ENCODE data around the gene STPG4.
"Not testable (repeated sequence)": the region's sequence is repeated elsewhere in the genome, so short reads cannot be mapped to it uniquely, and the experiment has no call there.

The STPG4 gene

DNA sequence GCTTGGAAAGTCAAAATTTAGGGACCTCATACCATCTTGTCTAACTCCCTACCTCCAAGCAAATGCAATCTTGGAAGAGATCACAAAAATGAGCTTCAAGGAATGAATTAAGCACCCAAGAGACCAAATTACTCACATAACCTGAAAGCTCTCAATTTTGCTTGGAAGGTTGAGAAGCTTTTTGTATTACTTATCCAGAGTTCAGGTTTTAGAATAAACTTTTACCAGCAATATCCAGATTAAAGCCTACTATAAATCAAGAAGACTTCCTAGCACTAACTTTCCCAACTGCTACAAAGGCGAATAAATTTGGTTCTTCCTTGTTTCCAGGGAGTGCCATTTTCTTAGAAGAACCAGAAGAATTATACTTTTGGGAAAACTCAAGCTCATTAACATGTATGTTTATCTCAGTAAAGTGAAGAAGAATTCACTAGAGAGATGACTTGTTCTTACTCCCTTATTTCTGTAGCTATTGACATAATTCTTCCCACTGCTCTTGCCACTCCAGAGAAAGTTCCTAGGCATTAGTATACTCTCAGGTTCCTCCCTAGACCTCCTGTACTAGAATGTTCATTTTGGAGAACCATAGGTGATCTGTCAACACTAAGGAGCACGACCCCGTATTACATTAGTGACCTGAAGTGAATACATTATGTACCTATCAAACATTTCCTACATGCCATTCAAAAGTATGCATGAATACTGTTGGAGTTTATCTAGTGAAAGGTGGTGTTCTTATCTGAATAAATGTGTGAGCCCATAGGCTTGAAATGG lies 18.0 kb upstream of the STPG4 start:
- DNase-seq: no peak

DNA sequence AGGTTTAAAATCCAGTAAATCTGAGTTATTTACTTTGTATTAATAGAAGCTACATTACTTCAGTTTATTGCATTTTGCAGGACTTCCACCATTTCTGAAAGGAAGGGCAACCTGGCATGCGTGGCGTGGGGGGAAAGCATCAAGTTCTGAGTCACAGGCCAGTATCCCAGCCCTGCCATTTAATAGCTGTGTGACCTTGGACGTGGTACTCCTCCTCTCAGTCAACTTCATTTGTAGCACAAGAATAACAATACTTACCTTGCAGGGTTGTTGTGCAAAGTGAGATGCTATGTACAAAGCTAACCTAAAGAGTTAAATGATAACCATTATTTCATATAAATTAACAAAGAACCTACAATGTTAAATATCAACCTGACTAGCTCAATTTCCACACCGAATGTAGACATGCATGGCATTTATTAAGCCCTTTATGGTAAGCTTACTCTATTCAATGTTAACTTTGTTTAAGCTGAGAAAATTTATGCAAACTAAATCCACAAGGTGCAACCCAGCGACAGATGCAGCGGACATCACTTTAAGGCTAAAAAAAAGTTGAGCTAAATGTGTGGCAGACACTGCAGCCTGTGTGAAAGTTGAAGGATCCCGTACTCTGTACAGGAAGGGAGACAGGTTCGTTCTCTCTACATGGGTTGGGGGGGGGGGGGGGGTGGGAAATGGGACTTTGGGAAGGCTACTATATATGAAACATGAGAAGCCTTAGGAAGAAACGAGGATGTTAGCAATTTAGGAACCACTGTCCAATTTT lies 17.2 kb upstream of the STPG4 start:
- no peak for DNase-seq

DNA sequence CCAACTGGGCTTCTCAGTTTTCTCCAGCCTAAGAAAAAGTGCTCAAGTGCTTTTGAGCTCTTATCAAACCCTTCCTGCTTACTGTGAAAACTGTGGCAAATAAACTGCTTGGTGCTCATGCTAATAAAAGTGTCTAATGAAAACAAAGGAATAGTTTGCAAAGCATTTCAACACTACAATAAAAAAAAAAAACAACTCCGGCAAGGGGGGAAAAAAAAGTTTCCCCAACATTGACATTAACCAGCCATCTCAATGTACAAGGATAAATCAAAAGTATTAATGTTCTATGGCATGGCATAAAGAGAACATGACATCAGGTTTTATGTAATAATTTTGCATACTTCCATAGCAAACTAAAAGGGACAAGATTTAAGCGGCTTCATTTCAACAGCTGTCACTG lies 14.7 kb upstream of the STPG4 start:
- no peak for DNase-seq

DNA sequence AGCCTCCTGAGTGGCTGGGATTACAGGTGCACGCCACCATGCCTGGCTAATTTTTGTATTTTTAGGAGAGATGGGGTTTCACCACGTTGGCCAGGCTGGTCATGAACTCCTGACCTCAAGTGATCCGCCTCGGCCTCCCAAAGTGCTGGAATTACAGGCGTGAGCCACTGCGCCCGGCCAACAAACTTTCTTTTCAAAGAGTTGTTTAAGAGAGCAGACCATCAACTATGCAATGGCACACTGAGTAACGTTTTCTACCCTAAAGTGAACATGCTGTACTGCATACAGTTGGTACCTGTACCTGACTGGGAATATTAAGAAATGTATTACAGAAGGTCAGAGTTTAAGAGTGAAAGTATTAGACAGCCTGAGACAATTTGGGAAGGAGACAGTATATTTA lies 13.8 kb upstream of the STPG4 start:
- not testable (repeated sequence) for DNase-seq

DNA sequence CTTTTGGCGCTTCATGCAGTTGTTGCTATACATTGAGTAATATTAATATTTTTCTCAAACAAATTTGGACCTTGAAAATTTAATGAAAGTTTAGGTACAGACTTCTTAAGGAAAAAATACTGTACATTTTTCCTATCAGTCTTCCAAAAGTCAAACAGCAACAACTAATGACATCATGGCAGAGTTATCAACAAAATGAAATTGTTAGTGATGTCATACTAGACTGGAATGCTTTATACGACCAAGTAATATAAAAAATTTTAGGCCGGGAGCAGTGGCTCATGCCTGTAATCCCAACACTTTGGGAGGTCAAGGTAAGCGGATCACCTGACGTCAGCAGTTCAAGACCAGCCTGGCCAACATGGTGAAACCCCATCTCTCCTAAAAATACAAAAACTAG lies 12.0 kb upstream of the STPG4 start:
- DNase-seq: no peak

DNA sequence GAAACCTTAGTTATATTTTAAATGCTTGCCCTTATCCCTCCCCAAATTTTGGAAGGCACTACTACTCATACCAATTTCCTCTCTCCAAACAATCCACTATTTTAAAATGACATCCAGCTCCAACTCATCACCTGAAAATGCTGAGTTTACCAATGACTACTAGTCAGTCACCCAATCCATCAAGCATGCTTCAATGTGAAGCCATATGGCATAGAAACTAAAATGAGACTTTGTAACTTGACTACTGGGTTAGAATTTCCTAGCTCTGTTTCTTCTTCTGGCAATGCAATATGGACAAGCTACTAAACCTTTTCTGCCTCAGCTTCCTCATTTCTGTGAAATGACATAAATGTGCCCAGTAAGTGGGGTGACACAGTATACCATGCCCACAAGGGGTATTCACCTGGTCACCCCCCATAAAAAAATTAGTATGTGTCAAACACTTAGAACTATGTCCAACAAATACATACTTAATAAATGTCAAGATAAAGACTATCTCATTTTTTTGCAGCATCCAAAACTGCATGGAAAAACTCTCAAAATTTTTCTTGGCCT lies 10.0 kb upstream of the STPG4 start:
- DNase-seq: no peak

DNA sequence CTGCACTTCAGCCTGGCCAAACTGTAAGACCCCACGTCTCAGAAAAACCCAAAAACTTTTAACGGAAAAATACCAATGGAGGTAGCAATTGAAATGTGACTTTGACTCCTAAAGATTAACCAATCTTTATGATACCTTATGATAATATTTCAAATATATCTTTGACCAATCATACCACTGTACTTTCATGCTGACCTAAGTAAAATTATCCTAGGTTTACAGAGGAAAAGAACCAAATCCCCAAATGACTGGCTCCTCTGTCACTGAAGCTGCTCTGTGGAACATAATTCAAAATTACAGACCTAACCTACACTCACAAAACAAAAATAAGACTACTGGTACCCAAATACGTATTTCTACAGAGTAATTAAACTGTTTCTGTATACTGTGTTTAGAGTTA lies 7.7 kb upstream of the STPG4 start:
- DNase-seq: no peak

DNA sequence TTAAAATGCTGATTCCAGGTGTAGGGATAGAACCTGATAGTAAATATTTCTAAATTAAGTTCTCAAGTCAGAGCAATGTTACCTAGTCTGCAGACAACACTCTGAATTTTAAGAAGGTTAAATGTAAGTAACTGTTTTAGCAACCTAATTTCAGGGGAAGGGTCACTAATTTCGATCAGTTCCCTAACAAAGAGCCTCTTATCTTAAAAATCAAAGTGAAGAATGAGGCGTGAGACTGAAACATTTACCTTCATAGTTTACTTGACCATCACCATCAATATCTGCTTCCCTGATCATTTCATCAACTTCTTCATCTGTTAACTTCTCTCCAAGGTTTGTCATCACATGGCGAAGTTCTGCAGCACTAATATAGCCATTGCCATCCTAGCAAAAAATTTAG lies 6.4 kb upstream of the STPG4 start:
- DNase-seq: no peak

DNA sequence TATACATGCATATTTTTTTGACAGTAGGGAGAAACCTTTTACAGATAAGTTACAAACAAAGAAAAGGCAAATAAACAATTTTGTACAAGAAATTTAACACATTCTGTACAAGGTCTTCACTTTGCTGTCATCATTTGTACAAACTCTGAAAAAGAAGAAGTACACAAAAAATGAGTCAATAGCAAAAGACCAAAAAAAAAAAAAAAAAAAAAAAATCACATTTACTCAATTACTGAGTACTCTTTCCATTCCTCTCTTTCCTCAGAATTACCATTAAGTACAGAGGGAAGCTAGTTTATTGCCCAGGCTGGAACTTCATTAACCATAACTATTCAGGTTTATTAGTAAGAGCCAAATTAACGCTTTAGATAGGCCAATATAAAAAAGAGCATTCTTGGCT lies 5.6 kb upstream of the STPG4 start:
- DNase-seq: no peak

DNA sequence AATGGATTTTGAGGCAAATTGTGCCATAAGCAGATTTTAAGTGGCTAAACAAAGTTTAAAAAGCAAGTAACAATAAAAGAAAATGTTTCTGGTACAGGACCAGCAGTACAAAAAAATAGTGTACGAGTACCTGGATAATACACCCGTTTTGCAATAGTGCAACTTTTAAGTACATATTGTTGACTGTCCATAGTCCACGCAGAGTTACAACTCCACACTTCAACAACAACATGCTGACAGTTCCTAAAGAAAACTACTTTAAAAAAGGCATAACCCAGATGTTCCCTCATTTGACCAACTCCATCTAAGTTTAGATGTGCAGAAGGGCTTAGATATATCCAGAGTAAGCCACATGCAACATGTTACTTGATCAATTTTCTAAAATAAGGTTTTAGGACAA lies 5.1 kb upstream of the STPG4 start:
- no peak for DNase-seq

DNA sequence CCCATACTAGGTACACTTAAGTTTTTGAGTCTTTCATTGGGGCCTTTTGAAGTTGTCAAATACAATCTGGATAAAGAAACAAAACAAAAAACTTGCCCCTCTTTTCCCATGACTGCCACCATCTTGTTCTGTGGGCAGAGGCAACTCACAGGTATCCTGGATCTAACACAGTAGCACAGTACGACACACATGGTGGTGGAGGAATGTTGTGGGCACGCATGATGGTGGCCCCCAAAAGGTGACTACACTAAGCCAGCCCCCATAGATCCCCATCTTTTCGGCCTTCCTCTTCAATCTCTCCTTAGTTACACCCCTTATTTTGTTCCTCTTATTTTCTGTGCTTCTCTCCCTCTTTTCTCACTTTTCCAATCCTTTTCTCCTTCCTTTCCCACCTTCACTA lies 4.5 kb upstream of the STPG4 start:
- no peak for DNase-seq

DNA sequence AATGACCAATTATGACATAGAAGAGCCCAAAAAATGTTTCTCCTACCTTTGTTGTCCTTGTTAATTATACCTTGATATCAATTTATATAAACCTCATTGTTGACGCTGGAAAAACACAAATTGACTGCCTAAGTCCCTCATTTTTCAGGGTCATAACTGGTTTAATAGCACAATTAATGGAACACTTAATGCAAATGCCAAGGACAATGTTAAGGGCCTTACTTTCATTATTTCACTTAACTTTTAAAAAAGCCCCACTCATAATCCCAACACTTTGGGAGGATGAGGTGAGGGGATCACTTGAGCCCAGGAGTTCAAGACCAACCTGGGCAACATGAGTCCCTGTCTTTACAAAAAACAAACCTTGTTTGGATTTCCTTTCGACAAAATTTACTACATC lies 3.5 kb upstream of the STPG4 start:
- no peak for DNase-seq

DNA sequence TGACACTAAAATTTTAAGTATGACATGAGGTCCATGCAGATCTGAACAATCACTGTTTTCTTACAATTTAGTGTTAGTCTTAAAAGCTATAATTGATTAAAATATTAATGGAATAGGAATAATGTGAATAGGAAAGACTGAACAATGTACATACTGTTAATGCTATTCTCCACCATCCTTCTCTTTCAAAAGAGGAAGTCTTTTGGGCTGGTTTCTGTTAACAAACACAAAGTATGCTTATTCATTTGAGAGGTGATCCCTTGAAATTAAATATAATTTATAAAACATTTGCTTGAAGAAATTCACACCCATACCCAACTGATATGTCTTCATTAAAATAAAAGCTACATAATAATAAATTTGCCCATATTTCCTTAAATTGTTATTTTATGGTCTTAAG lies 2.3 kb downstream of the STPG4 start:
- no peak for DNase-seq

DNA sequence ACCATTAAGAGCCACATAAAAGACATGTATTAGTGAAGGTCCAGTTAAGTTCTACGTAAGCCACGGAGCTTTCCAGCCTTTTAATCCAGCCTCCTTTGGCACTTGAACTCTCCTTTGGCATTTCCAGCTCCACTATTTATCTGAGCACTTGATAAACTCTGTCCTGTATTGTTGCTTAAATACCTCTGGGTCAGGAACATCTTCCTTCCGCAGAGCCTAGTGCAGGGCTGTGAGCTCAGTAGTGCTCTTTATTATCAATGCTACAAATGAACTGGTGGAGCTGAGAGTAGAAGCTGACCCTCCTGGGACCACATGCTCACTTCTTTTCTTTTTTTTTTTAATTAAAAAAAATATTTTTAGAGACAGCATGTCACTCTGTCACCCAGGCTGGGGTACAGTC lies 4.9 kb downstream of the STPG4 start:
- DNase-seq: no peak

DNA sequence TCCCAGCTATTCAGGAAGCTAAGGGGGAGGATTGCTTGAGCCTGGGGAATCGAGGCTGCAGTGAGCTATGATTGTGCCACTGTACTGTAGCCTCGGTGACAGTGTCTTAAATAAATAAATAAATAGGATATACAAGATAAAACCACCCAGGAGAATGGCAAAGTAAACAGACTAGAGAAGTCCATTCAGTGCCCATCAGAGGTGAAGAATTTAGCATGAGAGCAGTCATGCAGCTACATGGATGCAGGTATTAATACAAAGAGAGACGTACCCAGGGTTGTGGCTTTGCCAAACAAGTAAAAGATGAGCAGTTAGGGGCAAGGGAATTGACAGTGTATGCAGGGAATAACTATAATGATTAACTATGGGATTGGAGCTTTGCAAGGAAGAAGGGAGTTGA lies 8.1 kb downstream of the STPG4 start:
- no peak for DNase-seq

DNA sequence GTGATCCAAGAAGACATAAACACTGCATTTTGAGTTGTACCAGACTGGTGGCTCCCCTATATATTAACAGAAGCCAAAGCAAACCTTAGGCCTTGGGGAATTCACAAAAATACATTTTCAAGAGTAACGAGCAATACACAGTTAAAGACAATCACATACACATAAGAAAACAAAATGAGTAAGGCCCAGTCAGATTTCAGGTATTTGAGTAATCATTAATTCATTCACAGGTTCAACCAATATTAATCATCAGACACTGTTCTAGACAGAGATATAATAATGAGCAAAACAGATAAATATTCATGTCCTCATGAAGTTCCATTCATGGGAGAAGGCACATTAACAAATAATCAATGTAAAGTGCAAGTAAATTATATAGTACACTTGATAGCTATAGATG lies 9.6 kb downstream of the STPG4 start:
- no peak for DNase-seq

DNA sequence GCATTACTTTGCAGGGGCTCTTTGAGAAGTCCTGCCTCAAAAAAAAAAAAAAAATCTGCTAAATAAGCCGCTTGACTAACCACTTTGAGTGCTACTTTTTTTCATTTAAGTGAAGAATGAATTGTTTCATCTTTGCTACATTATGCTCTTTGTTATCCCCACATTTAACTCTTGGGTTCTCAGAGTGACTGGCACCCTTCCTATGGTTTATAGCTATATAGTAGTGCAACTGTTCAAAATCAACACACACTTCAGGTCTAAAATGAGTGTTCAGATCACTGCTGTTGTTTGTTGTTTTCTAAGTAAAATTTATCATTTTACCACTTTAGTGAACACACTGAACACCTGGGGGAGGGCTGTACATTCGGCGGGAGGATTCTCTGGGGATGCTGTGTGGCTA lies 13.6 kb downstream of the STPG4 start:
- no peak for DNase-seq

DNA sequence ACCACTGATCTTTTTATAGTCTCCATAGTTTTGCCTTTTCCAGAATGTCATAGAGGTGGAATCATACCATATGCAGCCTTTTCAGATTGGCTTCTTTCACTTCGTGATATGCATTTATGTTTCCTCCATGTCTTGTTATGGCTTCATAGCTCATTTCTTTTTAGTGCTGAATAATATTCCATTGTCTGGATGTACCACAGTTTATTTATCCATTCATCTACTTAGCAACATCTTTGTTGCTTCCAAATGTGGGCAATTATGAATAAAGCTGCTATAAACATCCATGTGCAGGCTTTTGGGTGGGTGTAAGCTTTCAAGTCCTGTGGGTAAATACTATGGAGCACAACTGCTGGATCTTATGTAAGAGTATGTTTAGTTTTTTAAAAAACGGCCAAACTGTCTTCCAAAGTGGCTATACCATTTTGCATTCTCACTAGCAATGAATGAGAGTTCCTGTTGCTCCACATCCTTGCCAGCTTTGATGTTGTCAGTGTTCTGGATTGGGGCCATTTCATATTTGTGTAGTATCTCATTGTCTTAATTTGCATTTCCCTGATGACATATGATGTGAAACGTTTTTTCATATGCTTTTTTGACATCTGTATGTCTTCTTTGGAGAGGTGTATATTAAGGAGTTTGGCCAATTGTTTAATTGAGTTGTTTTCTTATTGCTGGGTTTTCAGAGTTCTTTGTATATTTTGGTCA lies 20.6 kb downstream of the STPG4 start:
- DNase-seq: no peak

DNA sequence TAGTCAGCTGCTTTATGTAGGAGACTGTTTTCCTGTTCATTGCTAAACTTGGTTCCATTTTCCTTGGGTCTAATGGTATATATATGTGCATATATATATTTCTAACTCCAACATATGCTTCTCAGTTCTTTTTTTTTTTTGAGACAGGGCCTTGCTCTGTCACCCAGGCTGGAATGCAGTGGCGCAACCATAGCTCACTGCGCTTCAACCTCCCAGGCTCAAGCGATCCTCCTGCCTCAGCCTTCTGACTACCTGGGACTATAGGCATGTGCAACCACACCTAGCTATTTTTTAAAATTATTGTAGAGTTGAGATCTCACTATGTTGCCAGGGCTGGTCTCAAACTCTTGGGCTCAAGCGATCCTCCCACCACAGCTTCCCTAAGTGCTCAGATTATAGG lies 22.1 kb downstream of the STPG4 start:
- DNase-seq: no peak

DNA sequence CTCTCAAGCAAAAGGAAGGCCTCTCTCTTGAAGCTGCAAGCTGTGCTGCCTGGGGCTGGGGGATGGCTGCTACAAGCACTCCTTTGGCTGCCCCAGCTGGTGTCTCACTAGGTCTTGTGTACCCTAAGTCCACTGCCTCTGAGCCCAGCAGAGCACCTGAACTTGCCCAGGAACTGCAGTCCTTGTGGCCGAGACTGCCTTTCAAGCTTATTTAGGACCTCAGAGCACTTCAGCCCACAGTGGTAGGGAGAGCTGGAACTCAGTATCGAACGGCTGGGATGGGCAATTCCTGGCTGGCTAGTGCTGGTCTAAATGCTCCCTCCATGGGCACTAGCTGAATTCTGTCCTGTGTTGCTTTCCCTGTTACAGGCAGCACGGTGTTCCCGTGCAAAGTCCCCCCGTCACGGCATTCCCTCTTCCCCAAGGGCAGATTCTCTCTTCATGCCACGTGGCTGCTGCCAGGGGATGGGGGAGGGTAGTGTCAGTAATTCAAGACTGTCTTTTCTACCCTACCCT lies 25.9 kb downstream of the STPG4 start:
- no peak for DNase-seq

DNA sequence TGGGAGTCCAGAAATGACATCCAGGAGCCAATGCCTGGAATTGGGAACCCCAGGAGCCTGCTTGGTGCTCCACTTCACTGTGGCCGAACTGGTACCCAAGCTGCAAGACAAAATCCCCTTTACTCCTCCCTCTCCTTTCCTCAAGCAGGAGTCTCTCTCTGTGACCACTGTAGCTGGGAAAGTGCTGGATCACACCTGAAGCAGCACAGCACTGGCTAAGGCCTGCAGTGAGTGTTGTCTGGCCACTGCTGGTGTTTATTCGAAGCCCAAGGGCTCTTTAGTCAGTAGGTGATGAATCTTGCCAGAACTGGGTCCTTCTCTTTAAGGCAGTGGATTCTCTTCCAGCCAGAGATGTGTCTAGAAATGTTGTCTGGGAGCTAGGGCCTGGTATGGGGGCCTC lies 26.4 kb downstream of the STPG4 start:
- DNase-seq: no peak

DNA sequence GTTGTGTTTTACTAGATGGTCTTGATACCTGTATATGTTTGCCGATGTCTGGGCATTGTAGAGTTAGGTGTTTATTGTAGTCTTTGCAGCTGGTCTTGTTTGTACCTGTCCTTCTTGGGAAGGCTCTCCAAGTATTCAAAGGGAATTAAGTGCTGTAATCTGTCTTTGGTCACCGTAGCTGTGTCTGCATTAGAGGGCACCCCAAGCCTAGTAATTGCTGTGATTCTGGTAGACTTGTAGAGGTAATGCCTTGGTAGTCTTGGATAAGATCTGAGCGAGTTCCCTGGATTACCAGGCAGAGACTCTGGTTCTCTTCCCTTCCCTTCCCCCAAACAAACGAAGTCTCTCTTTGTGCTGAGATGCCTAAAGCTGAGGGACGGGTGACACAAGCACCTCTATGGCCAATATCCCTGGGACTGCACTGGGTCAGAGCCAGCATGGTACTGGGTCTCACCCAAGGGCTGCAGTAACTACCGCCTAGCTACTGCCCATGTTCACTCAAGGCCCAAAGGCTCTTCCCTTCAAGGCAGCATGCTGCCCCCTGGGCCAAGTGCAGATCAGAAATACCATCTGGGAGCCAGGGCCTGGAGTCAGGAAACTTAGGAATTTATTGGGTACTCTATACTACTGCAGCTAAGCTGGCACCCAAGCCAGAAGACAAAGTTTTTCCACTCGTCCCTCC lies 27.1 kb downstream of the STPG4 start:
- no peak for DNase-seq

DNA sequence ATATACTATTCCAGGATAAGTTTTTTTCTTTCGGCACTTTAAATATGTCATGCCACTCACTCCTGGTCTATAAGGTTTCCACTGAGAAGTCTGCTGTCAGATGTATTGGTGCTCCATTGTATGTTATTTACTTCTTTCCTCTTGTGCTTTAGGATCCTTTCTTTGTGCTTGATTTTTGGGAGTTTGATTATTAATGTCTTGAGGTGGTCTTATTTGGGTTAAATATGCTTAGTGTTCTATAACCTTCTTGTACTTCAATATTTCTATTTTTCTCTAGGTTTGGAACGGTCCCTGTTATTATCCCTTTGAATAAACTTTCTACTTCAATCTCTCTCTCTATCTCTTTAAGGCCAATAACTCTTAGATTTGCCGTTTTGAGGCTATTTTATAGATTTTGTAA lies 28.3 kb downstream of the STPG4 start:
- DNase-seq: no peak

Data from NCI-H187 (cell line).